HL-60 (cell line): ENCODE data around the gene DIDO1.
"Not testable (repeated sequence)": the region's sequence is repeated elsewhere in the genome, so short reads cannot be mapped to it uniquely, and the experiment has no call there.

Experiments used
- DNase-seq, 2 experiments: peaks; one replicate each; pipeline ENCODE4 v3.0.0-alpha.2; 2010 to 2020; ENCODE audit warnings: low read depth in 1 of 2, low spot score in 1 of 2
- H3K27ac ChIP-seq: fragments of 250-450 bp; sonication (Bioruptor Pico); replicated peaks from 2 replicates; pipeline ENCODE4 v1.5.1; 2020; ENCODE audit warnings: mild to moderate bottlenecking, moderate library complexity
- H3K27me3 ChIP-seq: fragments of 250-450 bp; sonication (Bioruptor Pico); 2 replicates; pipeline ENCODE4 v1.5.1; 2021; ENCODE audit warnings: mild to moderate bottlenecking, moderate library complexity; ENCODE audit not compliant: insufficient read depth, poor library complexity, severe bottlenecking
- H3K4me3 ChIP-seq: replicated peaks from 2 replicates; pipeline ENCODE4 v1.5.1; 2011; ENCODE audit warnings: mild to moderate bottlenecking, control low read depth, low read length; ENCODE audit not compliant: insufficient read depth
- GABPA ChIP-seq: IDR thresholded peaks from 2 replicates; pipeline ENCODE4 v1.6.1; 2012; ENCODE audit warnings: low read depth
- POLR2AphosphoS5 ChIP-seq: IDR thresholded peaks from 2 replicates; pipeline ENCODE4 v1.6.1; 2012; ENCODE audit warnings: low read depth
- SPI1 ChIP-seq: IDR thresholded peaks from 2 replicates; pipeline ENCODE4 v1.6.1; 2012; ENCODE audit warnings: low read depth, mild to moderate bottlenecking, borderline replicate concordance
- TF ChIP-seq, protein P1 (sequence below): IDR thresholded peaks from 2 replicates; pipeline ENCODE4 v1.6.1; 2012; ENCODE audit warnings: low read depth; ENCODE audit not compliant: insufficient replicate concordance
- TF ChIP-seq, protein P2 (sequence below): IDR thresholded peaks from one replicate; pipeline ENCODE4 v1.5.1; 2011; ENCODE audit warnings: low read length, control low read depth, inconsistent platforms; ENCODE audit not compliant: insufficient read depth

Gene DIDO1

DNA sequence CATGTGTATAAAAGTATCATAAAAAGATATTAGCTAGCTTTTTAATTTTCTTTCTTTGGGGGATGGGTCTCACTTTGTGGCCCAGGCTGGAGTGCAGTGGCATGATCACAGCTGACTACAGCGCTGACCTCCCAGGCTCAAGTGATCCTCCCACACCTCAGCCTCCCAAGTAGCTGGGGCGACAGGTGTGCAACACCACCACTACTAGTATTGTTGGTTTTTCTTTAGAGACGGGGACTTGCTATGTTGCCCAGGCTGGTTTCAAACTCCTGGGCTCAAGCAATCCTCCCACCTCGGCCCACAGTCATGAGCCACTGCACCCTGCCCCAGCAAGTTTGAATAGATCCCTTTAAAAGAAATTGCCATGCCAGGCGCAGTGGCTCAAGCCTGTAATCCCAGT lies 71.2 kb downstream of the DIDO1 start:
- no peak for DNase-seq
- Histone ChIP-seq H3K4me3 (no peak overlapping the region), H3K27ac (no peak overlapping the region), H3K27me3 (no peaks in the 10 kb centered on the region)
- TF ChIP-seq POLR2AphosphoS5 (no peak), SPI1 (no peak), GABPA (no peak)
- TF ChIP-seq, protein P1, sequence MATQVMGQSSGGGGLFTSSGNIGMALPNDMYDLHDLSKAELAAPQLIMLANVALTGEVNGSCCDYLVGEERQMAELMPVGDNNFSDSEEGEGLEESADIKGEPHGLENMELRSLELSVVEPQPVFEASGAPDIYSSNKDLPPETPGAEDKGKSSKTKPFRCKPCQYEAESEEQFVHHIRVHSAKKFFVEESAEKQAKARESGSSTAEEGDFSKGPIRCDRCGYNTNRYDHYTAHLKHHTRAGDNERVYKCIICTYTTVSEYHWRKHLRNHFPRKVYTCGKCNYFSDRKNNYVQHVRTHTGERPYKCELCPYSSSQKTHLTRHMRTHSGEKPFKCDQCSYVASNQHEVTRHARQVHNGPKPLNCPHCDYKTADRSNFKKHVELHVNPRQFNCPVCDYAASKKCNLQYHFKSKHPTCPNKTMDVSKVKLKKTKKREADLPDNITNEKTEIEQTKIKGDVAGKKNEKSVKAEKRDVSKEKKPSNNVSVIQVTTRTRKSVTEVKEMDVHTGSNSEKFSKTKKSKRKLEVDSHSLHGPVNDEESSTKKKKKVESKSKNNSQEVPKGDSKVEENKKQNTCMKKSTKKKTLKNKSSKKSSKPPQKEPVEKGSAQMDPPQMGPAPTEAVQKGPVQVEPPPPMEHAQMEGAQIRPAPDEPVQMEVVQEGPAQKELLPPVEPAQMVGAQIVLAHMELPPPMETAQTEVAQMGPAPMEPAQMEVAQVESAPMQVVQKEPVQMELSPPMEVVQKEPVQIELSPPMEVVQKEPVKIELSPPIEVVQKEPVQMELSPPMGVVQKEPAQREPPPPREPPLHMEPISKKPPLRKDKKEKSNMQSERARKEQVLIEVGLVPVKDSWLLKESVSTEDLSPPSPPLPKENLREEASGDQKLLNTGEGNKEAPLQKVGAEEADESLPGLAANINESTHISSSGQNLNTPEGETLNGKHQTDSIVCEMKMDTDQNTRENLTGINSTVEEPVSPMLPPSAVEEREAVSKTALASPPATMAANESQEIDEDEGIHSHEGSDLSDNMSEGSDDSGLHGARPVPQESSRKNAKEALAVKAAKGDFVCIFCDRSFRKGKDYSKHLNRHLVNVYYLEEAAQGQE = no peak
- TF ChIP-seq, protein P2, sequence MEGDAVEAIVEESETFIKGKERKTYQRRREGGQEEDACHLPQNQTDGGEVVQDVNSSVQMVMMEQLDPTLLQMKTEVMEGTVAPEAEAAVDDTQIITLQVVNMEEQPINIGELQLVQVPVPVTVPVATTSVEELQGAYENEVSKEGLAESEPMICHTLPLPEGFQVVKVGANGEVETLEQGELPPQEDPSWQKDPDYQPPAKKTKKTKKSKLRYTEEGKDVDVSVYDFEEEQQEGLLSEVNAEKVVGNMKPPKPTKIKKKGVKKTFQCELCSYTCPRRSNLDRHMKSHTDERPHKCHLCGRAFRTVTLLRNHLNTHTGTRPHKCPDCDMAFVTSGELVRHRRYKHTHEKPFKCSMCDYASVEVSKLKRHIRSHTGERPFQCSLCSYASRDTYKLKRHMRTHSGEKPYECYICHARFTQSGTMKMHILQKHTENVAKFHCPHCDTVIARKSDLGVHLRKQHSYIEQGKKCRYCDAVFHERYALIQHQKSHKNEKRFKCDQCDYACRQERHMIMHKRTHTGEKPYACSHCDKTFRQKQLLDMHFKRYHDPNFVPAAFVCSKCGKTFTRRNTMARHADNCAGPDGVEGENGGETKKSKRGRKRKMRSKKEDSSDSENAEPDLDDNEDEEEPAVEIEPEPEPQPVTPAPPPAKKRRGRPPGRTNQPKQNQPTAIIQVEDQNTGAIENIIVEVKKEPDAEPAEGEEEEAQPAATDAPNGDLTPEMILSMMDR = no peak

DNA sequence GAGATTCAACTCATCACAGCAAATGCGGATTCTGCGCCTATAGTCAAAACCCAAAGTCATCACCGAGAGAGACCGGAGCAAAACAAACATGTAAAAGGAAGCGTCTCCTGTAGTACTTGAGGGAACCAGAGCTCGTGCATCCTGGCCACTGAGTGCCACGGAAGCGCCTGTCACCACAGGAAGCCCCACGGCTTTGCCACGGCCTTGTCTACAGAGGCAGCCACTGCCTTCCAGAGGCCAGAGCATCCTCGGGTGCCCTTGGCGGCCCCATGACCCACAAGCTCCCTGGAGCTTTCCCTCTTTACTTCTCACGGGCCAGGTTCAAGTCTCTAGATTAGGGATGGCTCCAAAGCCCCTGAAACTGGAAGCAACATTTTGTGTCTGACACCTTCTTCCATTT lies 72.2 kb downstream of the DIDO1 start:
- Histone ChIP-seq H3K27me3 (no peaks in the 10 kb centered on the region), H3K4me3 (no peak overlapping the region), H3K27ac (no peak overlapping the region)
- DNase-seq = no peak
- TF ChIP-seq, protein P1 = no peak
- TF ChIP-seq POLR2AphosphoS5 (no peak), GABPA (no peak), SPI1 (no peak)
- TF ChIP-seq, protein P2 = no peak

DNA sequence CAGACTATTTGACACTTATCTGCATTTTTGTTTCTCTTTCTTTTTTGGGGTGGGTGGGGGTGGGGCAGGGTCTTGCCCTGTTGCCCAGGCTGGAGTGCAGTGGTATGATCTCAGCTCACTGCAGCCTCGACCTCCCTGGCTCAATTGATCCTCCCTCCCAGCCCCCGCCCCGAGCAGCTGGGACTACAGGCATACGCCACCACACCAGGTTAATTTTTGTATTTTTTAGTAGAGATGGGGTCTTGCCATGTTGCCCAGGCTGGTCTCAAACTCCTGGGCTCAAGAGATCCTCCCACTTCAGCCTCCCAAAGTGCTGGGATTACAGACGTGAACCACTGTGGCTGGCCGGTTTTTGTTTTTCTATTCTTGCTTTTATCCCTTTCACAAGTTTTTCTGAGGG lies 73.0 kb downstream of the DIDO1 start:
- not testable (repeated sequence) for DNase-seq, H3K27ac ChIP-seq, H3K27me3 ChIP-seq, H3K4me3 ChIP-seq

DNA sequence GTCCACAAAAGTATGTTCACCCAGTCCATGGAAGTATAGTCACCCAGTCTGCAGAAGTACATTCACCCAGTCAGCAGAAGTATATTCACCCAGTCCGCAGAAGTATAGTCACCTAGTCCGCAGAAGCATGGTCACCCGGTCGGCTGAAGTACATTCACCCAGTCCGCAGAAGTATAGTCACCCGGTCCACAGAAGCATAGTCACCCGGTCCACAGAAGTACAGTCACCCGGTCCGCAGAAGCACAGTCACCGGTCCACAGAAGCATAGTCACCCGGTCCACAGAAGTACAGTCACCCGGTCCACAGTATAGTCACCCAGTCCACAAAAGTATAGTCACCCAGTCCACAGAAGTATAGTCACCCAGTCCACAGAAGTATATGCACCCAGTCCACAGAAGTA lies 73.5 kb downstream of the DIDO1 start:
- no peaks in the 10 kb centered on the region for H3K27me3 ChIP-seq
- no peak overlapping the region for H3K27ac ChIP-seq
- H3K4me3 ChIP-seq = no peak overlapping the region
- TF ChIP-seq POLR2AphosphoS5 (no peak), GABPA (no peak), SPI1 (no peak)
- TF ChIP-seq, protein P2 = no peak
- TF ChIP-seq, protein P1 = no peak
- no peak for DNase-seq
